NCI-H510A treated with DMSO at 0.1 percent for 48 hours (cell line): Measurements from ENCODE around the gene DPM2.

Source experiments
- DNase-seq: peaks from one replicate; lab custom pipeline; 2025; lab: John Stamatoyannopoulos, UW

DPM2 gene

DNA sequence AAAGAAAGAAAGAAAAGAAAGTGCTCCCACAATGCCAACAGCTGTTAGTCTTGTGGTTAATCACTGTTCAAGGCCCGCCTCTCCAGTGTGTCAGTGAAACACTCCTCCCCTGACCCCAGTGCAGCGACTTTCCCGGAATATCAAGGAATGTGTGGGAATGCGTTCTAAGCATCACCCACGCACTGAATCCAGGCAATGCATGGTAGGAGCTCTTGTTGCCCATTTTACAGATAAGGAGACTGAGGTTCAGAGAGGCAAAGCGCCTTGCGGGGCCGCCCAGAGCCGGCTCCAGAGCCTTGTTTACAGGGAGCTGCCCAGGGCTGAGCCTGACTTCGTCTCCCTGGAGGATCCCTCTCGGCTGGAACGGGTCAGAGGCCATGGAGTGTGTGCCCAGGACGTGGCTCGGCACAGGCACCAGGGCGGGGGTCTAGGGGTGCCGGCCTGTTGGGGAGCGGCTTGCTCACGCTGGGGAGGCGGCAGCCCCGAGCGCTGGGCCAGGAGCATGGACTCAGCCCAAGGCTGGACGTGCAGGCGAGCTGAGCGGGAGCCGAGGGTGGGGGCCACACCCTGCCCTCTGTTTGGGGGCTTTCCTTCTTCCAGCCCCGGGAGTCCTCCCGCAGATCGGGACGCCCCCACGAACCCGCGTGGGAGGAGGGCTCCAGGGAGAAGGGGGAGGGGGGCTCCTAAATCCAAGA lies 39.1 kb downstream of the DPM2 start:
- DNase-seq: no peak

DNA sequence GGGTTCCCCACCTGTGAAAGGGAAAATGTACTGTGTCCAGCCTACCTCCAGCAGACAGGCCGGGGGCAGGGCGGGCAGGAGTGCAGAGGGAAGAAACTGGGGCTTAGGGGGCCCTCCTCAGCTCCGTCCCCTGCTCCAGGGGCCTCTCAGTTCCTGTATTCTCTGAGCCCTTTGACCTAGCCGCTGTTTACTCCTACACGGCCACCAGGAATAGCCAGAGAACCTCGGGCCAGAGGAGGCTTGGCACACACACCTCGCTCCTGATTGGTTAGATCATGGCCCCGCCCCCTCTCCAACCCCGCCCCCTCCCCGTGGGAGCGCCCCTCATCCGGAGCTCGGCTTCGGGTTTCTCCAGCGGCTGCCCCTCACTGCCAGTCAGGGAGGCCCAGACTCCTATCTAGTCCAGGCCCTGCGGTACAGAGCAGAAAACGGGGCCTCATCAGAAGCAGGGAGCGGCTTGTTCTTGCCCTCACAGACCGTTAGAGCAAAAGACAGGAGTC lies 40.4 kb downstream of the DPM2 start:
- no peak for DNase-seq

DNA sequence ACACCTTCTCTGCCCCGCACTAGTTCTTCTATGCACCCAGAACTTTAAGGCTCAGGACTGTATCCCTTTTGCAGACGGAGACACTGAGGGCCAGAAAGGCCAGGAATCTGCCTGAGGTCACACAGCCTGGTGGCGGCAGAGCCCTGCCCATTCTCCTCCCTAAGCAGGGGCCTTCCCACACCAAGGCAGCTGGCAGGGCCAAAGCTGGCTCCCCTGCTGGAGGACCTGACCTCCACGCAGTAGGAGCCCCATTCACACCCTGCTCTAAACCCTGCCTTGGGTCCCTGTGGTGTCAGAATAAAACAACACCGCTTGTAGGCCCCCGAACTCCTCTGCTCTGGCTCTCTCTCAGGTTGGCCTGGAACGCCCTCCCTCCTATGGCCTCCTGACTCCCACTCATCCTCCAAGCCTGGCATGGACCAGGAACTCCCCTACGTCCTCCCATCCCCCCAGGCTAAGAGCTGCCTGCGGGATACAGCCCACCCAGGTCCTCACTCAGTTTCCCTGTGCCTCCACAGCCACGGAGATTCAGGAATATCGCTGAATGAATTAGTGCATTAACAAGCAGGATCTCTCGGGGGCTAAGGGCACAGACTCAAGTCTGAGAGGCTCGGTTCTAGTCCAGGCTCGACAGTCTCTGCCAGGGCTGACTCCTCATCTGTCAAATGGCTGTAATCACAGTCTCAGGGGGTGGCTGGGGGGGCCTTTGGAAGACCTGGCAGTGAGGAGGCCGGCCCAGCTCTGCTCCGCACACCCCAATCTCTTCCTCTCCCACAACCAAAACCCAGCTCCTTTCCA lies 41.1 kb downstream of the DPM2 start:
- DNase-seq: no peak

DNA sequence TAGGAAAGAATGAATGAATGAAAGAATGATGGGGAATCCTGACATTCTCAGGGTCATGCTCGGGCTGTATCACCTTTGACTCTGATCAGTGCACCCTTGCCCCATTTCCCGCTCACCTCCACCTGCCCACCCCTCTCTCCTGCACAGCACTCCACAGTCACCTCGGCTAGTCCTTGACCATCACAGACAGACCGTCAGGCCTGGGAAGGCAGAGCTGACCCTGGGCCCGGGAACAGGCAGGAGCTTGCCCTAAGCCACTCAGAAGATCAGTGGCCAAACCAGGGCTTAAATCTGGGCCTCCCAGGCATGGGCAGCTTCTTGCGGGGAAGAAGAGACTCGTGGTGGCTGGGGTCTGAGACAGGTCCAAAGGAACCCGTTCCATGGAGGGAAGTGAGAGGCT lies 41.8 kb downstream of the DPM2 start:
- no peak for DNase-seq

DNA sequence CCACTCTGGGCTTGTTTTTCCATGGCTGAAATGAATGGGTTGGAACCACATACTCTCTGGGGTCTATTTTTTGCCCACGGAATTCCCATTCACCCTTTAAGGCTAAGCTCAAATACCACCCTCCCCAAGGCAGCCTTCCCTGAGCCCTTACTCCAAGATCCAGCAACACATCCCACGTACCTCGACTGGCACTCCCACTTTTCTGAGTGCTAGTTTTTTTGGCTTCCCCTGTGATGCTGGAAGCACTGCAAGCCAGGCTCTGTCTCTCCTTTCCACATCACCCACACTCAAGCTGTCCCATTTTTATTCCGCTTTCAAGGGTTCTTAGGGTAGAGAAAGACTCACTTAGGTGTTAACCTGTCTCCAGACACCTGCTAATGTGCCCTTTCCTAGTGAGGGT lies 44.3 kb downstream of the DPM2 start:
- DNase-seq: no peak

DNA sequence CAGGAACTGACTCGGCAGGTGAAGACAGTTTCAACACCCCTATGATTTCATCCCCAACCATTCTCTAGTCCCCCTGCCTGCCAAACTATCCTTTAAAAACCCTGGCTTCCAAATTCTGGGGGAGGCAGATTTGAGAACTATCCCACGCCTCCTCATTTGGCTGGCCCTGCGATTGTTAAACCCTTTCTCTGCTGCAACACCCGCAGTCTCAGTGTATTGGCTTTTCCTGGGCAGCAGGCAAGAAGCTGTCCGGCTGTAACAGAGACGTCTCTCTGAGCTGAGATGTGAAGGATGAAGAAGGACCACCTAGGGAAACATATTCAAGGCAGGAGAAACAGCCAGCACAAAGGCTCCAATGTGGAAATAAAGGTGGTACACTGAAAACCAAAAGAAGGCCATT lies 44.8 kb downstream of the DPM2 start:
- DNase-seq: no peak

DNA sequence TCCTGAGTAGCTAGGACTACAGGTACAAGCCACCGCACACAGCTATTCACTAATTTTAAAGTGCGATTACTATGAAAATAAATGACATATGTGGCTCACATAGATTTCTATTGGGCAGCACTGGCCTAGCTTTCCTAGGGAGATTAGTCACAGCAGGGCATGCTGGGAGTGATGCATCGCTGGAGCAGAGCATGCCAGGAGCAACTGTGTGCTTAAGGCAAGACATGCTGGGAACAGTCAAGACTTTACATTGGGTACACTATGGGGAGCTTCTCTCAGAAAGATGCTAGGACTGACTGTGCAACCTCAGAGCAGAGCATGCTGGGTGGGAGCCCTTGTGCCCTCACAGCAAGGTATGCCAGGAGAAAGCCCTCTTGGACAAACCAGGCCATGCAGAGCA lies 47.6 kb downstream of the DPM2 start:
- DNase-seq: no peak

DNA sequence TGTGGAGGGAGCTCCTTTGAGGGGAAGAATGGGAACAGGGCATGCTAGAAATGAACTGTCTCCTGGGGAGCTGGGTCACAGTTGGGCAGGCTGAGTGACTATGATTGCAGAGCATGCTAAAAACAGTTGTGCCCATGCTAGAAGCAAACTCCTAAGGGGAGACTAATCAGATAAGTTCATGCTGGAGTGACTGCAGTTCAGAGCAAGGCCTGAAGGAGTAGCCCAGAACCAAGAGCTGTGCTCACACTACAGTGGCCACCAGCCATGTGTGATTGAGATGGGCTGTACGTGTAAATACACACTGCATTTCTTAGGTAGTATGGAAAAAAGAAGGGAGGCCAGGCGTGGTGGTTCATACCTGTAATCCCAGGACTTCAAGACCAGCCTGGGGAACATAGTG lies 49.9 kb downstream of the DPM2 start:
- DNase-seq: no peak

DNA sequence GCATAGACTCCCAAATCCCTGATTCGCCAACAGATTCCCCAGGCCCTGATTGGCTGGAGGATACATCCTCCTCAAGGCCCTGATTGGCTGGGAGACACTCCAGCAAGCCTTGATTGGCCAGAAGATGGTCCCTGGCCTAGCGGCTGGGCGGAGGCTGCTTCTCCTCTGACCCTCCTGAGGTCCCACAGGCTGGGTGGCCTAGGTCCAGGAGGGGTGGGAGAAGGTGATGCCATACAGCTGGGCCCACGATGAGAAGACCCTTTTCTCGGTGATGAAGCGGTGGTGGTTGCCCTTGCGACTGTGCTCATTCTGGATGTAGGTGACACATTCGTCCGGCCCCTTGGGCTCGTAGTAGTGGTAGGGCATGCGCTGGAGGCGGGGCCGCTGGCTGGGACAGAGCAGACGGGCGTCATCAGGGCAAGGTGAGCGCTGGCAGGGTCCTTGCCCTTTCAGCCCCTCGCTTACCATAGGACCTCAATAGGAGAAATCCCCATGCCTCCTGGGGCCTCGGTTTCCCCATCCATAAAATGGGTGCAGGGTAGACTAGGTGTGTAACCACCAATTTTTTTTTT lies 51.2 kb downstream of the DPM2 start:
- DNase-seq: no peak

DNA sequence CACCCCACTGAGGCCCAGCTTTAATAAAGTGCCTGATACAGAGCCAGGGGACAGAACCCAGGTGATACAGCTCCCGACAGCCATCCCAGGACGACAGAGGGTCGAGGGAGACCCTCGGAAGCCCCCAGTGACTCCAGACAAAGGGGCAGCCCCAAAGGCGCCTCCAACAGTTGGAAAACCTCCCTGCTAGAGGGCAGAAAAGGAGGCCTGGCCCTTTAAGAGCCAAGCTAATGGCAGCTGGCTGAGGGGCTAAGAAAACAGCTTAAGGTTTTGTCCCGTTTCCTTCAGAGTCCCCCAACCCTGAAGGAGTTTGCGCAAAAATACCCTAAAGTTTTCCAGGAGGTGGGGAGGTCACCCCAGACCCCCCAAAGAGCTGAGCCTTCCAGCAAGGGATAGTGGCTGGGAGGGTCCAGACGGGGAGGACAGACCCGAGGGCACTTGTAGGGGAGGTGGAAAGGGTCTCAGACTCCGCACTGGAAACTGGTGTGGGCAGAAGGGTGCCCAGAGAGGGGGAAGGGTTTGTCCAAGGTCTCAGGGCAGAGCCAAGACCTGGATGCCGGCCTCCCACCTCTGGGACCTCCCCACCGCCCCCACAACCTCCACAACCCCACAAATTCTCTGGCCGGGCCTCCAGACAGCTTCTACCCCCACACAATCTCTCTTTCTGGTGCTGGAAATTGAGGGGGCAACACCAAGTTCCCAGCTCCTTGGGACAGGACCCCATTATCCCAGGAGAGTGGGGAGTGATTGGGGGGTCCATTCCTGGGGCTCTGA lies 52.0 kb downstream of the DPM2 start:
- DNase-seq: no peak
